Esophagus squamous epithelium (tissue), 4 donors: Measurements from ENCODE around the gene GAL3ST3.

Experiments used
- POLR2A ChIP-seq, 4 donors: fragments of 450-650 bp; IDR thresholded peaks; one replicate each; pipeline ENCODE4 v1.6.1; 2017; ENCODE audit warnings: antibody characterized with exemption in 4 of 4, mild to moderate bottlenecking in 4 of 4, moderate library complexity in 3 of 4
- TF ChIP-seq, protein P1 (sequence below), 6 experiments: fragments of 450-650 bp in 4 of 6; fragments of 200-600 bp in 2 of 6; sonication (generic) in 2 of 6; IDR thresholded peaks; one replicate each; pipeline ENCODE4 v1.5.1; 2016 to 2019; ENCODE audit warnings: antibody characterized with exemption in 6 of 6, mild to moderate bottlenecking in 4 of 6, moderate library complexity in 4 of 6

DNA sequence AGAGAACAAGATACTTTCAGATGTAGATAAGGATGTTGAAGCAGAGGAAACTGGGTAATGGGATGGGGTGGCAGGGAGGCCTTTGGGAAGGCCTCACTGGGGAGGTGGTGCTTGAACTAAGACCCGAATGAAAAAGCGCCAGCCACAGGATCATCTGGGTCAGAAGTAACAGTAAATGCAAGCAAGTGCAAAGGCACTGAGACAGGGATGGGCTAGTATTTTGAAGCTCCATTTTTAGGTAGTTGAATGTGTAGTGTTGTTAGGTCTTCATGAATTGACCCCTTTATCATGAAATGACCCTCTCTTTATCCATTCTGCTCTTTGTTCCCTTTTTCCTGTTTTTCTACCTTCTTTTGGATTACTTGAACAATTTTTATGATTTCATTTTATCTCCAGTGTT is 14.9 kb upstream of the GAL3ST3 start:
- TF ChIP-seq, protein P1, sequence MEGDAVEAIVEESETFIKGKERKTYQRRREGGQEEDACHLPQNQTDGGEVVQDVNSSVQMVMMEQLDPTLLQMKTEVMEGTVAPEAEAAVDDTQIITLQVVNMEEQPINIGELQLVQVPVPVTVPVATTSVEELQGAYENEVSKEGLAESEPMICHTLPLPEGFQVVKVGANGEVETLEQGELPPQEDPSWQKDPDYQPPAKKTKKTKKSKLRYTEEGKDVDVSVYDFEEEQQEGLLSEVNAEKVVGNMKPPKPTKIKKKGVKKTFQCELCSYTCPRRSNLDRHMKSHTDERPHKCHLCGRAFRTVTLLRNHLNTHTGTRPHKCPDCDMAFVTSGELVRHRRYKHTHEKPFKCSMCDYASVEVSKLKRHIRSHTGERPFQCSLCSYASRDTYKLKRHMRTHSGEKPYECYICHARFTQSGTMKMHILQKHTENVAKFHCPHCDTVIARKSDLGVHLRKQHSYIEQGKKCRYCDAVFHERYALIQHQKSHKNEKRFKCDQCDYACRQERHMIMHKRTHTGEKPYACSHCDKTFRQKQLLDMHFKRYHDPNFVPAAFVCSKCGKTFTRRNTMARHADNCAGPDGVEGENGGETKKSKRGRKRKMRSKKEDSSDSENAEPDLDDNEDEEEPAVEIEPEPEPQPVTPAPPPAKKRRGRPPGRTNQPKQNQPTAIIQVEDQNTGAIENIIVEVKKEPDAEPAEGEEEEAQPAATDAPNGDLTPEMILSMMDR (IDR thresholded peaks at IDR 0.05): no peak
- TF ChIP-seq POLR2A (IDR thresholded peaks at IDR 0.05): no peak
